Measurements from ENCODE around the gene ZNF787.
A peak's percentile ranks its signal among the peaks of the same experiment; 100 is the strongest.
"Not testable (repeated sequence)": the region's sequence is repeated elsewhere in the genome, so short reads cannot be mapped to it uniquely, and the experiment has no call there.

ZNF787 gene

GRCh38 chr19:56120002-56120370 is 1.1 kb downstream of the ZNF787 start:
- no peak for DNase-seq (ENCODE audit: low read depth)

DNA sequence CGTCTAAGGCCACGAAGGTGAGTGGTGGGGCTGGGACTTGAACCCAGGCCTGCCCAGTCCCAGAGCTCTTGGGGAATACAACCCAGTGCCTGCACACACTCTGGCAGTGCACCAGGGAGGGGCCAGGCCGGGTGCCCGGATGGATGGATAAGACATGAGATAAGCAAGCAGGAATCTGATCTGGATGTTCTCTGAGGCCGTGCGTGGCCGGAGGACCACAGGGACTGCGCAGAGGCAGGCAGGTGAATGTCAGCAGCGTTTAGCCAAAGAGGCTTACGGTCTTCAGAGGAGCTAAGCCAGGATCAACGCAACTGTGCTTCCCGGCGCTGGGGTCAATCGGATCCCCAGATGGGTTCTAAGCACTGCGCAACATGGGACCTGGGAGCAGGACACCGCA is 1.5 kb downstream of the ZNF787 start:
- DNase-seq (ENCODE audit: low read depth), result no peak

DNA sequence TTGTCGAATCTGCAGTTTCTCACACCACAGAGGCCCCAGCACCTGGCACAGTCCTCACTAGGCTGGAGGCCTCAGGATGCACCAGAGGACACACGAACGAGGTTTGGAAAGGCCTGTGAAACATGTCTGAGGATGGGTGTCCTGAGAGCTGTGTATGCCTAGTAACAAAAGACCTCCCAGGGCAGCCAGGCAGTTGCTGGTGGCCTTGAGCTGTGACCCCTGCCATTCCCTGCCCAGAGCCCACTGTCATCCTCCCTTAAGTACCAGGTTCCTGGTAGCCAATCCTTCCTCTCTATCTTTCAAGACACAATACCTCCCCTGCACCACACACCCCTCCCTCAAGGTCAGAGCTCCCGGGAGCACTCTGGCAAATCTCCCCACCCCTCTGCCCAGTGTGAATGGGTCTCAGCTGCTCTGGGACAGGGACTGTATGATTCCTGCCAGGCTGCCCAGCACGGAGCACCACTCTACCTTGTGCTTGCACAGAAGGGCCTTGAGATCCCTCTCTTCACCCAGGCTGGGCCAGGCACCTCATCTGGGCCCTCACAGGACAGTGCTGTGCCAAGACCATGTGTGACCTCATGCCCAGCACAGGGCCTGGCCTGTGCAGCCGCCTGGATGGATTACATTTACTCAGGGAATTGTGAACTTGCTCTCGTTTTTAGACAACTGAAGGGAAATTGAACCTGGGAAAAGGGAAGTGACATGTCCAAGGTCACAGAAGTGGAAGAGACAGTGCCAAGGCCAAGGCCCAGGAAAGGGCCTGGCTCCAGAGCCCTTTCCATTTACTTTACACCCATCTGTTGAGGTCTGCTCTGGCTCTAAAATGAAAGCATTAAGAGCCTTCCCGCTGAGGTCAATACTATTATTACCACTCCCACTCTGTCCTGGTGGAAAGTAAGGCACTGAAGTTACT is 2.2 kb downstream of the ZNF787 start:
- no peak for DNase-seq (ENCODE audit: low read depth)

GRCh38 chr19:56117889-56118288 is 3.2 kb downstream of the ZNF787 start:
- no peak for DNase-seq (ENCODE audit: low read depth)

DNA sequence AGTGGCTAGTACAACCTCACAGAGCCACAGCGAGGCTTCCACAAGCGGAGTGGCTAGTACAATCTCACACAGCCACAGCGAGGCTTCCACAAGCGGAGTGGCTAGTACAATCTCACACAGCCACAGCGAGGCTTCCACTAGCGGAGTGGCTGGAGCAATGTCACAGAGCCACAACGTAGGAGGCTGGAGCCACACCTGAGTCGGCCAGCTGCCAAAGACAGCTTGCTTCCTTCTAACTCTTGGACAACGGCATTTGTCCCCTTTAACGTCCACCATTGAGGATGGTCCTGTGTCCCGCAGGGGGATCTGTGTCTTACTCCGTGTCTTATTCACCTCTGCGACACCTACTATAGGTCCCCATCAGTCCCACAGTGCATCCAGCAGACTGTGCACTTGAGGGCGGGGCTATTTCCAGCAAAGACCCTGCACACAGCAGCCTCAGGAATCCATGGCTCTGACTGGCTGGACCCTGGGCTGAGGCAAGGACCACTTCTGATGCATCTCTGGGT is 3.7 kb downstream of the ZNF787 start:
- DNase-seq (ENCODE audit: low read depth), result no peak

DNA sequence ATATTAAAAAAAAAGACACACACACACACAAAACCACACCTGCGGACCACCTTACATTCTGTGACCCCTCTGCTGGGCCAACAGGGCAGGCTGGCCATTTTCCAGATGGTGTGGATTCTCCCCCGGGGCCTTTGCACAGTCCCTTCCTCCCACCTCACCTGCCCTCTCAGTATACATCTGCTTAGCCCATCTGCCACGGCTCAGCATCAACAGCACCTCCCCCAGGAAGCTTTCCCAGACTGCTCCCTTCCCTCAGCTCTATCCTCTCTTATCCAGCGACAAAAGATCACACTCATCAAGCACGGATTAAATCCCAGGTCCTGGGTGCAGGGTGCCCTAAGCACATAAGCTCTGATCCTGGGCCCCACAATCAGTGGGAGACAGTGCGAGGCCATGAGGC is 4.5 kb downstream of the ZNF787 start:
- no peak for DNase-seq (ENCODE audit: low read depth)

DNA sequence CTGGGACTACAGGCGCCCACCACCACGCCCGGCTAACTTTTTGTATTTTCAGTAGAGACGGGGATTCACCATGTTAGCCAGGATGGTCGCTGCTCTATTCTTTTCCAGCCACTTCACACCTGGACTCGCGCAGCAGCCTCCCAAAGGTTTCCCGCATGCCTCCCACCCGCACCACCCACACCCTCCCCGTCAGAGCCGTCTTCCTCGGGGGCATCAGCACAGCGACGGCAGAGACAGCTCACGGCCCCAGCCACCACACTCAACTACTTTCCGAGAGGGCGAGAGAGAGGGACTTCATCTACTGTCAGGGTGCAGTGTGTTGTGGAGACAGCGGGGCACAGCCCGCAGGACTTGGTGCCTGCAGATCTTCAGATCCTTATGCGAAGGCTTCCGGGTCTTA is 5.6 kb downstream of the ZNF787 start:
- DNase-seq (ENCODE audit: low read depth), result no peak

- no peak for DNase-seq (ENCODE audit: low read depth)
These were observed 6.4 kb downstream of the ZNF787 start for GRCh38 chr19:56114778-56115110.

DNA sequence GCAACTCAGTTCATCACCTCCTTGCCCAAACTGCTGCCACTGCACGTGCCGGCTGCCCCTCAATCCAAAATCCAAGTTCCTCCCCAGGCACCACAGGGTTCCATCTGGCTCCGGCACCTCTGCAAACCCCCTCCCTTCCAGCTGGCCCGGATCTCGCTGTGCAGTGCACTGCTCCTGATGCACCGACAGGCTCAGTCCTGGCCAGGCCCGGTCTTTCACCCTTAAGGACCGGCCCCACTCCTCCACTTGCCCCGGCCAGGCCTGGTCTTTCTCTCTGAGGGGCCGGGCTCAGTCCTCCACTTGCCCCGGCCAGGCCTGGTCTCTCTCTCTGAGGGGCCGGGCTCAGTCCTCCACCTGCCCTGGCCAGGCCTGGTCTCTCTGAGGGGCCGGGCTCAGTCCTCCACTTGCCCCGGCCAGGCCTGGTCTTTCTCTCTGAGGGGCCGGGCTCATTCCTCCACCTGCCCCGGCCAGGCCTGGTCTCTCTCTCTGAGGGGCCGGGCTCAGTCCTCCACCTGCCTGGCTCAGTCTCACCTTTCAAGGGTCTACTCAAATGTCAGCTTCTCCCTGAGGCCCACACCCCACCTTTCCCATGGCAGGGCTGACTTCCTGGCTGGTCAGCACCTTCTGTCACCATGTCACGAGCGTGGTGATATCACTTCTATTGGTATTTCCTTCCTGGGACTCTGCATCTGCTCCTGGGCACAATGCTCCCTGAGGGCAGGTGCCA is 6.9 kb downstream of the ZNF787 start:
- no peak for DNase-seq (ENCODE audit: low read depth)

GRCh38 chr19:56113074-56113632 is 7.9 kb downstream of the ZNF787 start:
- DNase-seq (ENCODE audit: low read depth), result no peak

- DNase-seq (ENCODE audit: low read depth), result no peak
These were observed 8.8 kb downstream of the ZNF787 start for GRCh38 chr19:56112313-56112709.

DNA sequence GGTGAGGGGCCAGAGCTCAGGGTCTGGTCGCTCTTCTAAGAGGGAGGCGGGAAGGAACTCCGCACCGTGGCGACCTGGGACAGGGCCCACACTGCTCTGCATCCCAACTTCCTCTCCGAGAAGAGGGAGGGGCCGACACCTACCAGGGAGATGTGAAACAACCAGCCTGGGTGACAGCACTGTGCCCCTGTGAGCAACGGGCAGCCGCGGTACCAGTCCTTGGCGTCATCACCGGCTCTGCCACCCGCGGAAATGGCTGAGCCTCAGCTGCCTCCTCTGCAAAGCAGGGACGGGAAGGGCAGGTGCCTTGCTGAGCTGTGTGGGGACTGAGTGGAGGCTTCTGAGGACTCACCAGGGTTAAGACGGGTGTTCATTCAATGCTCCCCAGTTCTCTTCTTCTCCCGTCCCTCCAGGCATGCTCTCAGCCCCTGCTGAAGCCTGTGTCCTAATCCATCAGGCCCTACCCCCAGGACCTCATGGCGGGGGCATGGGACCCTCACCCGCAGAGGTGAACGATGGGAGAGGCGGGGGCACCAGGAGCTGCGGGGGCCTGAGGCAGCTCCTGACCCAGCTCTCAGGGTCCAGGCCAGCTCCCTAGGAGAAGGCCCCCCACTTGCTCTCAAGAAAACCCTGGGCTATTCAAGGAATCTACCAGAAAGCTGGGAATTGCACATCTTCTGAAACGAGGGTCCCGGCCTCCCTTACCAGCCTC is 9.3 kb downstream of the ZNF787 start:
- peak; percentile 22 for DNase-seq (ENCODE audit: low read depth)

DNA sequence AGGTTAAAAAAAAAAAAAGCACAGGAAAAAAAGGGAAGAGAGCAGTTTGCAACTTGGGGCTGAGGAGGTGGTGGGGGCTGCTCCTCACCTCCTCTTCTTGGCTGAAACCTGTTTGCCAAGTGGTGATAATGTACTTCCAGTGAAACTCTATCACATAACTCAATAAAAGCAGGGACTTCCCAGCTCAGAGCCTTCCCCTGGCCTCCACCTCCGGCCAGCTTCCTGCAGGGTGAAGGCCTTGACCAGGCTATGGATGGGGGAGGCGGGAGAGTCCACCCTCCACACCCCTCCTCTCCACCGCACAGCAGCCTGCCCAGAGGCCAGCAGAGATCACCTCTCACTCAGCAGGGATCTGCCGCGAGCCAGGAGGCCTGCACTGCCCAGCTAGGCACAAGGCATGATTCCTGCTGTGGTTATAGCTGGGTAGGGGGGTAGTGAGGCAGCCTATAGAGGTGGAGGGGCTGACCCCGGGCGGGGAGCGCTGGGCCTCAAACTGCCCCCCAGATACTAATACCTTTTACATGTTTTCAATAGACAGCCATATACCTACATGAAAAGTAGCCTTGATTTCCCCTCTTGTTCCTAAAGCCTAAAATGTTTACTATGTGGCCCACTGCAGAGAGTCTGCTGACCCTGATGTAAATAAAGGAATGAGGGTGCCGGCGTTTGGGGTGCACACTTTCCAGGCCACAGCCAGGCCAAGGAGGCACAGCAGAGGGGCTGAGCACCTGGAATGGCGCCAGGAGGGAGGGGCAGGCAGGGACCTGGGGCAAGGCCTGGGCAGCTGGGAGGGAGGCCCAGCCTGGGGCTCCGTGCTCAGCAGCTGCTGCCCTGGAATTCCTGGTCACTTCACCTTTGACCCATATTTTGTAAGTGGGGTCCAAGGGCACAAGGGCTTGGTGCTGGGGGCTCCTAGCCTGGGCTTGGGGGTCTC is 10.3 kb downstream of the ZNF787 start:
- no peak for DNase-seq (ENCODE audit: low read depth)

DNA sequence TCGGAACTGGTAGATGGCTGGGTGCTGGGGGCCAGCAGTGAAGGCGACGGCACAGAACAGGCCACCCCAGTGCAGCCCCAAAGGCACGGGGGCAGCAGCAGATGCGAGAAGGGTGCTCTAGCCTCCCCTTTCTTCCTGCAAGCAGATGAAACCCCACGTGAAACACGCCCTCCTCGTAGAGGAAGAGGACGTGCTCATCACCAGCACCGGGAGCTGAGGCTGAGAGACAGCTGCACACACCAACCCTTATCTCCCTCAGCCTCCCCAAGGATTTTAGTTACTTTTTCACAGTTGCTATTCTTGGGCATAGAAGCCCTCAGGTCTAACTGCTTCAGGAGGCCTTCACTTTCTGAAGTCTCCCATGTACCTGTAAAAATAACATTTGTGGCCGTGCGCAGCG is 11.9 kb downstream of the ZNF787 start:
- DNase-seq (ENCODE audit: low read depth), result no peak

- no peak for DNase-seq (ENCODE audit: low read depth)
These were observed 12.5 kb downstream of the ZNF787 start for GRCh38 chr19:56108447-56109195.

DNA sequence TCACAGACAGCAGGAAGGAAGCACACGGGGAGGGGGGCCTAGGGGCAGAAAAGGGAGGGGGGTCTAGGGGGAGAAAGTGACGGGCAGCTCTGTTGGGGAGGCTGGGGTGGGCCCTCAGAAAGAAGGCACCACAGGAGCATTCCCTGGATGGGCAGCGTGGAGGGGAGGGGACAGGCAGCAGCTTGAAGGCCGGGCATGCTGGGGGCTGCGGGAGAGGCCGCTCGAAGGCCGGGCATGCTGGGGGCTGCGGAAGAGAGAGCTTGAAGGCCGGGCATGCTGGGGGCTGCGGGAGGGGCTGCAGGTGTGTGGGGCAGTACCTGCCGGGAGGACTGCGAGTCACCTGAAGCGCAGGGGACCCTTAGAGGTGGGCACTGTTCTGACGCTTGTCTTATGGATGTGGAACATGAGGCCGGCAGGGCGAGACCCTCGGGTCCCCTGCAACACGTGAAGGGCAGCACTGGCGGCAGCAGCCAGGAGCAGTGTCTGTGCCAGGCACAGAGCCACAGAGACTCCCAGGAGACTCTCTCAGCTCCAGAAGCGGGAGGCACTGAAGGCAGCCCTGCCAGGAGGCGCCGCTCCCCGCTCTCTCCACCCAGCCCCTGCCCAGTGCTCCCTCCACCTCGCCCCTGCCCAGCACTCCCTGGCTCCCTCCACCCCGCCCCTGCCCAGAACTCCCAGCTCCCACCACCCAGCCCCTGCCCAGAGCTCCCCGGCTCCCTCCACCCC is 13.3 kb downstream of the ZNF787 start:
- DNase-seq (ENCODE audit: low read depth), result no peak

DNA sequence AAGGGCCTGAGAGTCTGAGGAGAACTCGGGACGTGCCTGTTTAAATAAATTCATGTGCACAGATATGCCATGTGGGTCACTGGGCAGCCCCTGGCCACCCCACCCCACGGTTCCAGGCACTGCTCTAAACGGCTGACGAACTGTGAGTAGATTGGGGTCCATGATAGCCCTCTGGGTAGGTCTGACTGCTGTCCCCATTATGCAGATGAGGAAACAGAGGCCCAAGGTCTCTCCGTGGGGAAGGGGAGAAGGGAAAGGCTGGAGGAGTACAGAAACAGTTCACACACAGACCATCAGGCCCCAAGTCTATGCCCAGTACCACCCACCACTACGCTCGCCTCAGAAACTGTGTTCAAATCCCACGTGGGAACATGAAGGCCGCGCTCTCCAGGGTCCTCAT is 14.1 kb downstream of the ZNF787 start:
- no peak for DNase-seq (ENCODE audit: low read depth)

DNA sequence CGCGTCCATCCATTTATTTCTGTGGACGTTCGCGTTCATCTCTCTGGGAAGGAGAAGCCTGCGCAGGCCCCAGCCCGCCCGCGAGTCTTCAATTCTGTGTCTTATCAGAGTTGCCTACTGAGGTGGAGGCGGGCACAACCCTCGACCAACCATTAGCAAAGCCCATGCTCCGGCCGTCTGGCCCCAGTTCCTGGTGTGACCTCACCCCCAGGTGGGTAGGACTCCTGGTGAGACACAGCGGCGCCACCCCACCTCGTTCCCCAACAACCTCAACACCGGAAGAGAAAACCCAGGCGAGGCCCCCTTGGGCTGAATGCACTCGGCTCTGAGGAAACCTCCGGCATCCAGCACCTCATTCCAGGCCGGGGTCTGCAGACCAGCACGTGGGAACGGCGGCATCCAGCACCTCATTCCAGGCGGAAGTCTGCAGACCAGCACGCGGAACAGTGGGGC is 14.7 kb downstream of the ZNF787 start:
- DNase-seq (ENCODE audit: low read depth), result no peak

DNA sequence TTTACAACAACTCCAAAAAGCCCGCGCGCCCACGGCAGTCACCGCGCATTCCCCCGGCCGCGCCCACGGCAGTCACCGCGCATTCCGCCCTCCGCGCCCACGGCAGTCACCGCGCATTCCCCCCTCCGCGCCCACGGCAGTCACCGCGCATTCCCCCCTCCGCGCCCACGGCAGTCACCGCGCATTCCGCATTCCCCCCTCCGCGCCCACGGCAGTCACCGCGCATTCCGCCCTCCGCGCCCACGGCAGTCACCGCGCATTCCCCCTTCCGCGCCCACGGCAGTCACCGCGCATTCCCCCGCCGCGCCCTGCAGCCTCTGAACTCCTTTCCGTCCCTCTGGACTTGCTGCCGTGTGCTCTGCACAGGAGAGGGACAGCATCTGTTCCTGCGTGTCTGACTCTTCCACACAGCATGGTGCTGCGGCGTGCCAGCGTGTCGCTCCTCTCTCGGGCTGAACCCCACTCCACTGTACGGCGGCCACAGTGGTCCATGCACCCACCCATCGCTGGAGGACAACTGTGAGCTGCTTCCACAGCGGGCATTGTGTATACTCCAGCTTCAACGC is 15.2 kb downstream of the ZNF787 start:
- not testable (repeated sequence) for DNase-seq (ENCODE audit: low read depth)

All from activated T-cell treated with anti-CD3 and anti-CD28 coated beads for 1 hour (primary cell).